ENCODE results near the gene RASGRF1.

RASGRF1 gene

DNA sequence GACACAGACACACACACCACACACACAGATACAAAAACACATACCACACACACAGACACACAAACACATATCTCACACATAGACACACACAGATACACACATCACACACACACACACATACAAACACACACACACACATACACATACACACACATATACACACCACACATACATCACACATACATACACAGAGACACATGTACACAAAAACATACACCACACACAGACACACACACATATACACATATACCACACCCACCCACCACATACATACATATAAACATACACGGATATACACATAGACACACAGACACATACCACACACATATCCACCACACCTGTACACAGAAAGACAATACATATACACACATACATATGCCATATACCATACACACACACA, 66.7 kb downstream of the RASGRF1 start:
- no peak for TF ChIP-seq CTCF (conservative IDR thresholded peaks at IDR 0.05; ENCODE audit: low read depth)
- no peak overlapping the region for H3K27ac ChIP-seq
- ChIA-PET CTCF (no interaction called here), POLR2A (ENCODE audit: low non-redundant PET) (interaction anchor here (0.7 kb wide), 1 partner anchor 155 kb away, joined by 3 read pairs; no protein-coding TSS in a partner anchor)
- no peak for DNase-seq (ENCODE audit: low spot score)

GRCh38 chr15:79023546-79023890, 67.1 kb downstream of the RASGRF1 start:
- DNase-seq (ENCODE audit: low spot score), result no peak
- H3K27ac ChIP-seq, result no peak overlapping the region
- POLR2A ChIA-PET (ENCODE audit: low non-redundant PET), result interaction anchor here (0.7 kb wide), 1 partner anchor 155 kb away, joined by 3 read pairs; no protein-coding TSS in a partner anchor
- no peak for TF ChIP-seq CTCF (conservative IDR thresholded peaks at IDR 0.05; ENCODE audit: low read depth)
- CTCF ChIA-PET, result interaction anchor here (1.1 kb wide), 1 partner anchor 160 kb away, joined by 4 read pairs; no protein-coding TSS in a partner anchor

GRCh38 chr15:79018960-79019359, 71.6 kb downstream of the RASGRF1 start:
- ChIA-PET CTCF (no interaction called here), POLR2A (ENCODE audit: low non-redundant PET) (no interaction called here)
- no peak overlapping the region for H3K27ac ChIP-seq
- DNase-seq (ENCODE audit: low spot score), result no peak
- no peak for TF ChIP-seq CTCF (conservative IDR thresholded peaks at IDR 0.05; ENCODE audit: low read depth)

- H3K27ac ChIP-seq, result no peak overlapping the region
- no peak for TF ChIP-seq CTCF (conservative IDR thresholded peaks at IDR 0.05; ENCODE audit: low read depth)
- CTCF ChIA-PET, result interaction anchor here (0.5 kb wide), 1 partner anchor 70 kb away, joined by 3 read pairs; no protein-coding TSS in a partner anchor
- DNase-seq (ENCODE audit: low spot score), result no peak
- POLR2A ChIA-PET (ENCODE audit: low non-redundant PET), result no interaction called here
These were observed 72.6 kb downstream of the RASGRF1 start for GRCh38 chr15:79017953-79018352.

- no peak for DNase-seq (ENCODE audit: low spot score)
- ChIA-PET CTCF (interaction anchor here (0.5 to 0.7 kb wide), 2 partner anchors 39 to 89 kb away, joined by 3 read pairs; no protein-coding TSS in a partner anchor), POLR2A (ENCODE audit: low non-redundant PET) (no interaction called here)
- no peak overlapping the region for H3K27ac ChIP-seq
- no peak for TF ChIP-seq CTCF (conservative IDR thresholded peaks at IDR 0.05; ENCODE audit: low read depth)
These were observed 73.9 kb downstream of the RASGRF1 start for GRCh38 chr15:79016527-79017170.

DNA sequence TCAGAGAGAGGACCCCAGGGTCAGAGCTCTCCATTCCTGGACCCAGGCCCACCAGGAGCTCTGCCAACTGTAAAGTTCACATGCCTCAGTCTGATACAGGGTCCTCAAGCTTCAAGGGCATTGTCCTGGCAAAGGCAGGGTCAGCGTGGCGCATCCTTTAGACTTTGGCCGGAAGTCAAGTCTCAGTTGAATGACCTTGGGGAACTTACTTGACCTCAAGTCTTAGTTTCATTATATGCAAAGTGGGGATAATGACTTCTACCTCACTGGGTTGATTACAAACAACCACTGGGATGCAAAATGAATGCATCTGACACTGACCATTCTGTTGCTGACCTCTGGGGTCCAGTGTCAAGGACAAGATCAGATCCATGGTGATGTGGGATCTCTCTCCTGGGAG, 75.2 kb downstream of the RASGRF1 start:
- CTCF ChIA-PET, result interaction anchor here (0.5 kb wide), 1 partner anchor 337 kb away, joined by 4 read pairs; no protein-coding TSS in a partner anchor
- DNase-seq (ENCODE audit: low spot score), result no peak
- H3K27ac ChIP-seq, result no peak overlapping the region
- no peak for TF ChIP-seq CTCF (conservative IDR thresholded peaks at IDR 0.05; ENCODE audit: low read depth)
- POLR2A ChIA-PET (ENCODE audit: low non-redundant PET), result no interaction called here
